Ishikawa (cell line): ENCODE data around the gene RAD52.

Experiments
- CEBPB ChIP-seq: IDR thresholded peaks from 2 replicates; pipeline ENCODE4 v1.6.1; 2012
- EP300 ChIP-seq: IDR thresholded peaks from 2 replicates; pipeline ENCODE4 v1.6.1; 2012; ENCODE audit warnings: borderline replicate concordance
- MAX ChIP-seq: IDR thresholded peaks from 2 replicates; pipeline ENCODE4 v1.6.1; 2012

- TF ChIP-seq CEBPB (no peak), MAX (no peak), EP300 (no peak)
These were observed 22.9 kb downstream of the RAD52 start for GRCh38 chr12:926641-927040.
